Spinal cord (tissue), 10 donors: ENCODE results near the gene LRRC39. TPM values are rescaled to one million over a fixed set of nuclear protein-coding genes. Genes with fewer than 3 reads are reported as not detected.

Experiments
- DNase-seq, 6 donors: peaks; one replicate each; pipeline versions ENCODE4 v3.0.0 to v3.0.0-alpha.2; 2013 to 2015; ENCODE audit warnings: low spot score in 6 of 6, low read depth in 4 of 6
- H3K27ac ChIP-seq: one replicate; pipeline ENCODE4 v1.5.1; 2013; ENCODE audit warnings: low read depth, low read length, control low read depth
- H3K27me3 ChIP-seq: one replicate; pipeline ENCODE4 v1.6.1; 2013; ENCODE audit warnings: low read length; ENCODE audit not compliant: control insufficient read depth, insufficient read depth
- H3K36me3 ChIP-seq: one replicate; pipeline ENCODE4 v1.6.1; 2013; ENCODE audit warnings: low read length; ENCODE audit not compliant: control insufficient read depth, insufficient read depth
- H3K4me1 ChIP-seq: one replicate; pipeline ENCODE4 v1.6.1; 2013; ENCODE audit warnings: low read length; ENCODE audit not compliant: control insufficient read depth, insufficient read depth
- H3K4me3 ChIP-seq: one replicate; pipeline ENCODE4 v1.5.1; 2013; ENCODE audit warnings: low read depth, low read length, control low read depth
- H3K9me3 ChIP-seq: one replicate; pipeline ENCODE4 v1.6.1; 2013; ENCODE audit warnings: low read length; ENCODE audit not compliant: control insufficient read depth, insufficient read depth
- WGBS: methylation state at CpG from one replicate; pipeline ENCODE4 v1.1.5; 2013; ENCODE audit warnings: missing lambda C conversion rate; ENCODE audit not compliant: insufficient coverage; 5-methylcytosine and 5-hydroxymethylcytosine counted together
- polyA plus RNA-seq, 2 donors: library from polyadenylated mRNA; unstranded; fragments of 120-200 nt; gene quantifications; one replicate each; pipeline ENCODE4 v1.2.1, GENCODE V29; 2013; ENCODE audit not compliant: insufficient read length in 2 of 2
- total RNA-seq, 2 donors: library from RNA; depleted of rRNA in 1 of 2; stranded (reverse); fragments of 120-200 nt in 1 of 2; fragments of >200 nt in 1 of 2; gene quantifications; one replicate each; pipeline versions ENCODE4 v1.2.3 to v1.2.4, GENCODE V29; 2013 to 2014
- donor health status: healthy.

LRRC39 gene
- total and polyA plus RNA-seq, 4 donors, result 4.1 to 7.3 (median 5.4) TPM

DNA sequence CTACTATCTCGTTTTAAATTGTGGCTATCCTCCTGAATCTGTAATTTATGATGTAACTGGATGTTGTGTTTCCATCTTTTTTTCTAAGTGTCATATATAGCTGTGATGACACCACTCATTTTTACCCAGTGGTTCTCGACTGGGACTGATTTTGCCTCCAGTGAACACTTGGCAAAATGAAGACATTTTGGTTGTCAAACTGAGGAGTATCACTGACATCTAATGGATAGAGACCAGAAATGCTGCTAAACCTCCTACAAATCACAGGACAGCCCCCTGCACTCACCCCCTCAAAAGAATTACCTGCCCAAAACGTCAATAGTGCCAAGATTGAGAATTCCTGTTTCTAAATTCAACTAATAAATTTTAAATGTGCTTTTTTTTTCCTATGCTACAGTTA is 43.2 kb downstream of the LRRC39 start:
- H3K36me3 ChIP-seq, result peaks cover 5% of the 10 kb centered on the region
- peaks cover 11% of the 10 kb centered on the region for H3K4me1 ChIP-seq
- no peak overlapping the region for H3K4me3 ChIP-seq
- H3K9me3 ChIP-seq, result no peaks in the 10 kb centered on the region
- H3K27ac ChIP-seq, result no peak overlapping the region
- H3K27me3 ChIP-seq, result no peaks in the 10 kb centered on the region
- peak in 1 of 6 donors; percentile 2 for DNase-seq
- WGBS, result no CpG with 5 or more reads among the region's 3 CpGs

DNA sequence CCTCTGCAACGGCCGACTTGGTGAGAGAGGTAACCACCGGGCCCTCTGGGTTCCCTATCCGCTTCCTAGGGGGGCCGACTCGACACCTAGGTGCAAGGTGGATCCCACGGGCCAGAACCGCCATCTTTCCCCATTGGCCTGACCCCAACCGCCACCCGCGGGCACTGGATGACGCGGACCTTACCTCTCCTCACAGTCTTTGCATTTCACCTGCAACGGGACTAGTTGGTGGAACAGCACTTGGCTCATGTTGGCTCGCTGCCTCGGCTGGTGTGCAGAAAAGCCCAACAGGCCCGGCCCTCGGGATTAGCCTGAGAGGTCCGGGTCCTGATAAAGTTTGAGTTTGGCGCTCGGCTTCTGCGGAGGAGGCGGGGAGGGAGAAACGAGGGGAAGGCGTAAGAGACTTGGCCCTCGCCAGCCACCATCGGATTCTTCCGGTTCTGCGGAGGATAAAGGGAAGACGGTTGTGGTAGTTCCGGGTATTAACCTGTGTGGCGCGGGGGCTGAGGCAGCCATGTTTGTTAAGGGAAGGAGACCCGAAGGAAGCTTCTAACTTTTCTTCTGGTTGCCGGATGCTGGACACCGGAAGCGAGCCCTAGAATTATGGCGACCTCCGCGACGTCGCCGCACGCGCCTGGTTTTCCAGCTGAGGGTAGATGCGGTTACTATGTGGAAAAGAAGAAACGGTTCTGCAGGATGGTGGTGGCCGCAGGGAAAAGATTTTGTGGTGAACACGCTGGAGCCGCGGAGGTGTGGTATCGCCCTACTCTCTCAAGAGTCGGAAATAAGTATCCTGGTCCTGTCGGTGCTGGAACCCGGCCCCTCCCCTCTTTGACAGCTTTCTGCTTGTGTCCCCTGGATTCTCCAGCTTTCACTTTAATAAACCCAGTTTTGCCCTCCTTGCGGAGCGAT is 45.2 kb downstream of the LRRC39 start, which contains the start of the genes SASS6 and TRMT13:
Gene SASS6, minus strand, starts transcription at position 365 of the 912 bp plus-strand sequence. Its CDS starts 116 bp downstream, at position 249.
Gene TRMT13, plus strand, starts transcription at position 598 of the 912 bp plus-strand sequence. Its CDS starts 6 bp downstream, at position 604.
- no peaks in the 10 kb centered on the region for H3K9me3 ChIP-seq
- peak within 1 kb of the TSS; percentile 94 for H3K4me3 ChIP-seq
- DNase-seq, result peak; percentile 94 to 100 (median 98)
- H3K4me1 ChIP-seq, result peaks cover 11% of the 10 kb centered on the region
- WGBS, result under 1% methylated on average over 55 of the region's 57 CpGs
- H3K27me3 ChIP-seq, result no peaks in the 10 kb centered on the region
- H3K36me3 ChIP-seq, result peaks cover 5% of the 10 kb centered on the region
- H3K27ac ChIP-seq, result peak within 1 kb of the TSS; percentile 82

DNA sequence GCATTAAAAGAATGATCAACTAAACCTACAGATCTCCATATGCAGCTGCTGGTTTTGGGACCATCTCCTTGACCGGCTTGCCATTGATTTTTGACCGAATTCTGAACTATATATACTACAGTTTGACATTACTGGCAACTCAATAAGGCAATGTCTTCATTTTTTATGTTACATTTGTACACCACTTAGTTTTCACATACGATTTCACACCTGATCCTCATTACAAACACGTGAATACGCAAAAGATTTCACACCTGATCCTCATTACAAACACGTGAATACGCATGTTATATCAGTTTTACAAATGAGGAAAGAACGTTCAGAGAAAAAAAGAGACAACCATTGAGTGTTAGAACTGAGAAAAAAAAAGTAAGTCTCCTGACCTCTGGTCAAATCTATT is 46.4 kb downstream of the LRRC39 start:
- Histone ChIP-seq H3K9me3 (no peaks in the 10 kb centered on the region), H3K36me3 (no peaks in the 10 kb centered on the region), H3K4me3 (peak overlapping the region; percentile 94), H3K27me3 (no peaks in the 10 kb centered on the region), H3K27ac (no peak overlapping the region), H3K4me1 (peaks cover 11% of the 10 kb centered on the region)
- no peak for DNase-seq
- WGBS, result 100% methylated on average over 1 of the region's 8 CpGs

DNA sequence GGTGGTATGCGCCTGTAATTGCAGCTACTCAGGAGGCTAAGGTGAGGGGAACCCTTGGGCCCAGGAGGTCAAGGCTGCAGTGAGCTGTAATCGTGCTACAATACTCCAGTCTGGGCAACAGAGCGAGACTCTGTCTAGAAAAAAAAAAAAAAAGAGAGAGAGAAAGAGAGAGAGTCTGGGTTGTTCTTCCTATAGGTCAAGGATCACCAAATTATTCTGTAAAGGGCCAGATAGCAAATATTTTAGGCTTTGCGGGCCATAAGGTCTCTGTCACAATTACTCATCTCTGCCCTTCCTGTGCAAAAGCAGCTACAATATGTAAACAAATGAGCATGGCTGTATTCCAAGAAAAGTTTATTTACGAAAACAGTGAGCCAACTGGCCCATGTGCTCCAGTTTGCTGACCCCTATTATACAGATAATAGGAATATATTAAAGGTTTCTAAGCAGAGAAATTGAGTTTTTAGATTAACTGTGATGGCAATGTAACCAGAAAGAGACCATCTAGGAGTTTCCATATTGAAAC is 47.4 kb downstream of the LRRC39 start:
- Histone ChIP-seq H3K4me1 (peaks cover 11% of the 10 kb centered on the region), H3K27me3 (no peaks in the 10 kb centered on the region), H3K36me3 (no peaks in the 10 kb centered on the region), H3K27ac (no peak overlapping the region), H3K4me3 (no peak overlapping the region), H3K9me3 (no peaks in the 10 kb centered on the region)
- 100% methylated on average over 3 of the region's 5 CpGs for WGBS
- DNase-seq, result no peak

DNA sequence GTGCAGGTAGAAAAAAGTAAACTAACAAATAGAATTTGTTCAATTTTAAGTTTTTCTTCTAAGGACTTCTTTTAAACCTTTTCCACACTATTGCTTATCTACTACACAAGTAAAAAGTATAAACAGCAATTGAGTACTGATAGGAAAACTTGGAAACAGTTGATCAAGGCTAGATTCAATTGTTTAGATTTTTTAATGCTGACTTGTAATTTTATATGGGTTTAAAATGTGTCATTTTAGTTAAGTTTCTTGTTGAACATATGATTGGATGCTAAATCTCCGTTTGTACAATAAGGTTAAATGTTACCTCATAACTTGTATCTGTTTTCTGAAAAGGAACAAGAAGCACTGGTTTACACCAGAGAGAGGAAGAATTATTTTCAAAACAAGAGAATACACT is 50.8 kb downstream of the LRRC39 start:
- H3K9me3 ChIP-seq, result no peaks in the 10 kb centered on the region
- H3K4me3 ChIP-seq, result no peak overlapping the region
- WGBS, result no CpG with 5 or more reads among the region's 1 CpG
- no peaks in the 10 kb centered on the region for H3K27me3 ChIP-seq
- no peak for DNase-seq
- peaks cover 3% of the 10 kb centered on the region for H3K4me1 ChIP-seq
- H3K36me3 ChIP-seq, result no peaks in the 10 kb centered on the region
- no peak overlapping the region for H3K27ac ChIP-seq

DNA sequence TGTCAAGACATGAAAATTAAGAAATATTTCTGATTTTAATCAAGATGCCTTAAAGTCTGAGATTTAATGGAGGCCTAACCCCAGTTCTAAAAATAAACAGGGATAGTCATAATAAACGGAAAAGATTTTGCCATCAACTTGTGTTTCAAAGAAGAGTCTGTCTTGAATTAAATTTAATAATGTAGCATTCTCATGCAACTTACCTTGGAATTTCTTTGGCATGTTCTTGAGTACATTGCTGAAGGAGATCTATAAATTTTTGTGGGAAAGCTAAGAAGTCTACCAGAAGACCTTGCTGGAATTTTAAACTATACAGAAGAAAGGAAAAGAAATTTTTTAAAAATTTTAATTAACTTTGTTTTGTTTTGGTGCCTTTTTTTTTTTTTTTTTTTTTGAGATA is 55.9 kb downstream of the LRRC39 start:
- Histone ChIP-seq H3K4me3 (no peak overlapping the region), H3K27me3 (no peaks in the 10 kb centered on the region), H3K36me3 (peaks cover 3% of the 10 kb centered on the region), H3K27ac (no peak overlapping the region), H3K9me3 (no peaks in the 10 kb centered on the region), H3K4me1 (no peaks in the 10 kb centered on the region)
- no peak for DNase-seq
- WGBS, result no CpG with 5 or more reads among the region's 1 CpG

DNA sequence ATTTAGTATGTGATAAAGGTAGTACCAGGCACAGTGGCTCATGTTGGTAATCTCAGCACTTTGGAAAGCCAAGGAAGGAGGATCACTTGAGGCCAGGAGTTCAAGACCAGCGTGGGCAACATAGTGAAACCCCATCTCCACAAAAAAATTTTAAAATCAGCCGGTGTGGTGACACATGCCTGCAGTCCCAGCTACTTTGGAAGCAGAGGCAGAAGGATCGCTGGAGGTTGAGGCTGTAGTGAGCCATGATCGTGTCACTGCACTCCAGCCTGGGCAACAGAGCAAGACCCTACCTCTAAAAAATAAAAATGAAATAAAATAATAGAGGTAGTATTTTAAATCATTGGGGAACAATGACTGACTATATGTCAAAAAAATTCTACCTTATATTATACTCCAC is 62.5 kb downstream of the LRRC39 start:
- no peaks in the 10 kb centered on the region for H3K27me3 ChIP-seq
- H3K4me1 ChIP-seq, result no peaks in the 10 kb centered on the region
- 100% methylated on average over 2 of the region's 4 CpGs for WGBS
- no peak for DNase-seq
- H3K9me3 ChIP-seq, result no peaks in the 10 kb centered on the region
- H3K4me3 ChIP-seq, result no peak overlapping the region
- H3K27ac ChIP-seq, result no peak overlapping the region
- H3K36me3 ChIP-seq, result peaks cover under 1% of the 10 kb centered on the region

DNA sequence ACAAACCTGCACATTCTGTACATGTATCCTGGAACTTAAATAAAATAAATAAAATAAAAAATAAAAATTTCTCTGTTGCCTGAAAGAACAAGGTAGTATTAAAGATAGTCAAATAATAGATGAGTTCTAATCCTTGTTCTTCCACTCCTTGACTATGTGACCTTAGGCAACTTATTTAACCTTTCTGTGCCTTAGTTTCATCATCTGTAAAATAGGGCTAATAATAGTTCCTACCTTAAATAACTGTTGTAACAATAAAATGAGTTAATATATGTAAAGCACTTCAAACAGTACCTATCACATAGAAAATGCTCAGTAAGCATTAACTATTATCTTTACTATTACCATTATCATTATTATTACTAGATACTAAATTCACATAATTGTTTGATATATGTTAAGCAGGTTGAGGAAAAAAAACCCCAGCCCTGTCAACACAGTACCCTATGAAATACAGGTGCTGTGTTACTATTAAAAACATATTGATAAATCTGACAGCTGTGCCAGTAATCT is 68.4 kb downstream of the LRRC39 start:
- H3K27ac ChIP-seq, result no peak overlapping the region
- H3K4me1 ChIP-seq, result no peaks in the 10 kb centered on the region
- no peaks in the 10 kb centered on the region for H3K27me3 ChIP-seq
- no peak overlapping the region for H3K4me3 ChIP-seq
- H3K9me3 ChIP-seq, result no peaks in the 10 kb centered on the region
- peaks cover 8% of the 10 kb centered on the region for H3K36me3 ChIP-seq
- DNase-seq, result no peak

DNA sequence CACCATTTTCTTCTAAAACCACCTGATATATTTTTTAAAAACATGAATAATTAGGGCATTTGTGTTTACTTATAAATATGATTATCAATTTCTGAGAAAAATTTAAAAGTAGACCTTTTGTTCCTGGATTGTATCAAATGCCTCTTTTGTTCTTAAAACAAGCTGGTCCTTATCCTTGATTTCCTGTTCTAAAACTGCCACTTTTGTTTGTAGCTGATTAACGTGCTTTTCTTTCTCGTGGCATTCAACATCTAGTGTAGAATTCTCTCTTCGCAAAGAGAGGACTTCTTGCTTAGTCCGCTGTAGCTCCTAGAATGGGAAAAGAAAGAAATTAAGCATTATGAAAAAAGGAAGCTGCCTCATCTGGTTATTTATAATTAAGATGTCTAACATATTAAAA is 70.4 kb downstream of the LRRC39 start:
- H3K27ac ChIP-seq, result no peak overlapping the region
- no peak for DNase-seq
- no CpG with 5 or more reads among the region's 4 CpGs for WGBS
- H3K27me3 ChIP-seq, result no peaks in the 10 kb centered on the region
- H3K4me1 ChIP-seq, result no peaks in the 10 kb centered on the region
- peaks cover 11% of the 10 kb centered on the region for H3K36me3 ChIP-seq
- no peaks in the 10 kb centered on the region for H3K9me3 ChIP-seq
- H3K4me3 ChIP-seq, result no peak overlapping the region
